VCaP (cell line): ENCODE data around the gene SRC.
A peak's percentile ranks its signal among the peaks of the same experiment; 100 is the strongest.

ENCODE experiments used
- H3K27ac ChIP-seq: fragments of 450-650 bp; 2 replicates; pipeline ENCODE4 v1.5.1; 2017
- CTCF ChIP-seq: fragments of 450-650 bp; conservative IDR thresholded peaks from 2 replicates; pipeline ENCODE4 v1.5.1; 2017; ENCODE audit warnings: mild to moderate bottlenecking, moderate library complexity

SRC gene

DNA sequence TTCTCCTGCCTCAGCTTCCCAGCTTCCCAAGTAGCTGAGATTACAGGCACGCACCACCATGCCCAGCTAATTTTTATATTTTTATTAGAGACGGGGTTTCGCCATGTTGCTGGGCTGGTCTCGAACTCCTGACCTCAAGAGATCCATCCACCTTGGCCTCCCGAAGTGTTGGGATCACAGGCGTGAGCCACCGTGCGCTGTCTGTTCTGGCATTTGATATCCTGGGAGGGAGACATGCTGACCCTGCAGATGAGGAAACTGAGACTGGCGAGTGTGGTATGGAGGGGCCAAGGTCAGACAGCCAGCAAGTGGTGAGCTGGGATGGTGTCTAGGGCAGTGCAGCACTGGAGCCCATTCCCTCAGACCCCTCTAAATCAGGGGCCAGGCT, 44.6 kb downstream of the SRC start:
- TF ChIP-seq CTCF = no peak
- H3K27ac ChIP-seq = no peak overlapping the region

GRCh38 chr20:37390891-37391525, 45.1 kb downstream of the SRC start:
- no peak for TF ChIP-seq CTCF
- no peak overlapping the region for H3K27ac ChIP-seq

DNA sequence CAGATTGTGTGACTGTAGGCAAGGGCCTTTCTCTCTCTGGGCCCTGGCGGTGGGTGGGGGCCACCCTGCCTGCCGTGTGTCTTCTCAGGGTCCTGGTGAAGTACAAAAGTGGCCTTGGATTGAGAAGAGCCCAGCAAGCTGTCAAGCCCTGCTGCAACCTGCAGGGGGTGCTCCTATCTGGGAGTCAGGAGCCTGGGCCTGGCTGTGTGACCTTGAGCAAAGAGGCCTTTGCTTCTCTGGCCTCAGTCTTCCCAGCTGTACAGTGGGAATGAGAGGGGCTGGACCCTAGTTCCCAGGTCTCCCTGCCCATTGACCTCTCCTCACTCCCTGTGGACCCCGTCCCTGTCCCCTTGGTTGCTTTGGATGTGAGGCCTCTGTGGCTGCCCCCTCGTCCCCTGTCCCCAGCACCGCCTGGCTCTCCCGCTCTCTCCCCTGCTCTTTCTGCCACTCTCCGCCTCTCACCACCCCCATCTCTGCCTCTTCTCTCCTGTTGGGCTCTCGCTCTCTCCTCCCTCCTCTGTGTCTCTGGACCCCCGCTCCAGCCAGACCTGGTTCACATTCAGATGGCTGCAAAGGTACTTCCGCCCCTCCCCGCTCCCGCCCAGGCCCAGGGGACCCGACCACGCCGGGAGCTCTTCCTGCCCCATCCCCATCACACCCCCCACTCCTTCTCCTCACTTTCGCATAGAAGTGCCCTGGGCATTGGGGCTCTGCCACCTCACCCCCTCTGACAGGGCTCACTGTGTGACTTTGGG, 46.7 kb downstream of the SRC start:
- TF ChIP-seq CTCF = peak; percentile 46

DNA sequence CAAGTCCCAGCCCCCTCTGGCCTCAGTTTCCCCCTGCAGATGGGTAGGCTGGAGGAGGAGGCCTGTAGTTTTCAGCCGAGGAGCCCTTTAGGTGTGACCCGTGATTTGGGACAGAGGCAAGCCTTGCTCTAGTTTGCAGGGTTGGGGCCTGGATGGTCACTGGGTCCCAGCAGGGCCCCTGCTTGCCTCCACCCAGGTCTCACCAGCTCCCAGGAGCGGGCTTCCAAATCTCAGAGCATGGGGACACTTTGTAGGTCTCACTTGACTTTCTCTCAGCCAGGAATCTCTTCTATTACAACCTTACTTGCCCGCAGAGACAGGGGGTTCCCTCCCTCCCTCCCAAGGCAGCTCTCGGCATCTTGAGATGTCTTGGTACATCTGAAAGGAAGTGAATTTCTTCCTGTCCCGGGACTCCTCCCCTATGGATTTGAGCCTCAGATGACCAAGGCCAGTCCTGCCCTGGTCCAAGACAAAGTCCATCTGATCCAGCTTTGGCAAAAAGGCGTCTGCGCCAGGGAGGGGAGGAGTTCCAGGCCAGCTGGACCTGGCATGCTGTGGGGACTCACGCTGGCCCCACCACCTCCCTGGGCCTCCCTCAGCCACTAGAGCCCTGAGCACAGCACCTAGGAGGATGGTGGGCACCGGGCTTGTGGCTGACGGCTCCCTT, 47.4 kb downstream of the SRC start:
- TF ChIP-seq CTCF = no peak
- H3K27ac ChIP-seq = no peak overlapping the region

More for the DNA sequence above, 46.7 kb downstream of the SRC start:
- no peak overlapping the region for H3K27ac ChIP-seq

GRCh38 chr20:37393863-37394542, 48.1 kb downstream of the SRC start:
- no peak for TF ChIP-seq CTCF
- H3K27ac ChIP-seq = no peak overlapping the region

GRCh38 chr20:37394543-37395409, 48.8 kb downstream of the SRC start:
- no peak overlapping the region for H3K27ac ChIP-seq
- no peak for TF ChIP-seq CTCF
